ENCODE results near the gene KRT20. TPM values are rescaled to one million over a fixed set of nuclear protein-coding genes. Genes with fewer than 3 reads are reported as not detected.
A peak's percentile ranks its signal among the peaks of the same experiment; 100 is the strongest.

KRT20 gene
- total and polyA plus RNA-seq, 2 of the 4 experiments (the other 2 are of a cell fraction), result not detected

- Histone ChIP-seq H3K14ac (replicated peaks; ENCODE audit: low read depth, low read length) (0 out of 2 replicates have a peak overlapping the region, but pooled peaks have one; percentile 58), H3K56ac (ENCODE audit: extremely low read depth, insufficient read depth, low read length) (peak overlapping the region; percentile 79; the same call in 1 of the 2 replicates), H2AFZ (replicated peaks; ENCODE audit: low read length, poor library complexity) (no peak overlapping the region), H3K9ac (ENCODE audit: low read depth, low read length) (peak overlapping the region; percentile 40; the same call in 1 of the 2 replicates), H3K36me3 (ENCODE audit: control insufficient read depth, insufficient read depth, low read length) (no peaks in the 10 kb centered on the region), H4K20me1 (ENCODE audit: insufficient read depth, low read length) (no peaks in the 10 kb centered on the region), H3K23ac (ENCODE audit: low read depth, low read length) (peak overlapping the region; percentile 54; the same call in 1 of the 2 replicates), H4K8ac (ENCODE audit: low read depth in 2 of 2, low read length in 2 of 2) (peak overlapping the region; percentile 81 to 92; a peak in 3 of 4 replicates), H3K4ac (ENCODE audit: low read depth, low read length) (peak overlapping the region; percentile 93; the same call in 1 of the 2 replicates), H3K9me1 (ENCODE audit: insufficient read depth, low read length) (0 out of 2 replicates have a peak, but pooled peaks cover 8% of the 10 kb centered on the region), H3K18ac (ENCODE audit: low read depth, low read length) (peak overlapping the region; percentile 66; the same call in 1 of the 2 replicates), H3K27me3 (ENCODE audit: control insufficient read depth, insufficient read depth, low read length) (no peaks in the 10 kb centered on the region), H3K9me3 (ENCODE audit: control insufficient read depth, insufficient read depth, low read length) (no peaks in the 10 kb centered on the region), H2BK20ac (ENCODE audit: low read depth, low read length) (peak overlapping the region; percentile 96), H2BK120ac (ENCODE audit: low read depth, low read length) (peak overlapping the region; percentile 92), H2AK9ac (replicated peaks; ENCODE audit: low read depth, low read length, poor library complexity) (peak overlapping the region; percentile 61), H3K4me2 (ENCODE audit: low read depth, low read length) (peak overlapping the region; percentile 16; the same call in 1 of the 2 replicates), H4K91ac (ENCODE audit: insufficient read depth, low read depth, low read length) (peak overlapping the region; percentile 93), H3K79me1 (ENCODE audit: low read depth in 1 of 2, low read length in 2 of 2) (no peaks in the 10 kb centered on the region), H2BK15ac (ENCODE audit: low read depth, low read length) (peak overlapping the region; percentile 90; the same call in 2 of the 3 replicates), H3K27ac (ENCODE audit: insufficient read depth, low read length) (no peak overlapping the region), H3K4me3 (ENCODE audit: insufficient read depth, low read depth, low read length) (no peak overlapping the region), H4K5ac (ENCODE audit: low read depth, low read length) (no peak overlapping the region; the same call in 1 of the 2 replicates), H2BK5ac (ENCODE audit: low read depth, low read length, poor library complexity, severe bottlenecking) (peak overlapping the region; percentile 99), H3K4me1 (ENCODE audit: control insufficient read depth, insufficient read depth, low read length) (peaks cover 10% of the 10 kb centered on the region), H2AK5ac (ENCODE audit: low read depth, low read length) (peak overlapping the region; percentile 73)
- in situ Hi-C loops (cut with MboI; ENCODE audit: low sequenced_read_pairs), result loop anchor here (5.0 to 10.0 kb wide), 4 partner anchors 105 to 753 kb away; no protein-coding TSS in a partner anchor
- ChIA-PET CTCF (interaction anchor here (1.0 to 2.9 kb wide), 6 partner anchors 170 to 640 kb away, joined by 3 to 8 read pairs (median 4); no protein-coding TSS in a partner anchor), POLR2A (ENCODE audit: unreplicated experiment) (interaction anchor here (2.3 kb wide), 1 partner anchor 151 kb away, joined by 12 read pairs; the partner anchor contains the start of gene KRTAP2-3)
- dilution Hi-C loops (cut with HindIII; ENCODE audit: low sequenced_read_pairs, unreplicated experiment), result no loop called here
- BruUV-seq (replicated peaks), result no TSS peak
- WGBS, 2 experiments (ENCODE audit: extremely low coverage in 2 of 2, insufficient read length in 1 of 2), result no CpG with 5 or more reads among the region's 5 CpGs
- peak; percentile 98 for DNase-seq
- 0 out of 2 replicates have a peak, but pooled peaks have one; percentile 40 for TF ChIP-seq NFE2L2 (IDR thresholded peaks at IDR 0.05; ENCODE audit: low read depth, low read length)
- TF ChIP-seq RCOR1 (IDR thresholded peaks at IDR 0.05; ENCODE audit: insufficient replicate concordance, low read length), result no peak
- TF ChIP-seq ELK1 (IDR thresholded peaks at IDR 0.05; ENCODE audit: borderline replicate concordance, low read depth, low read length), result no peak
- TF ChIP-seq SMC3 (IDR thresholded peaks at IDR 0.05; ENCODE audit: low read depth, low read length), result peak; percentile 99
- TF ChIP-seq MAZ (IDR thresholded peaks at IDR 0.05; ENCODE audit: borderline replicate concordance, low read depth, low read length), result peak; percentile 49; the same call in 1 of the 2 replicates
- TF ChIP-seq USF2 (IDR thresholded peaks at IDR 0.05; ENCODE audit: low read depth, low read length), result peak; percentile 1; the same call in 1 of the 2 replicates
- 0 out of 2 replicates have a peak, but pooled peaks have one; percentile 53 for TF ChIP-seq POLR2A (IDR thresholded peaks at IDR 0.05; ENCODE audit: low read depth, low read length)
- peak; percentile 99 for TF ChIP-seq RAD21 (IDR thresholded peaks at IDR 0.05; ENCODE audit: low read length)
- peak; percentile 40; the same call in 1 of the 2 replicates for TF ChIP-seq CEBPB (IDR thresholded peaks at IDR 0.05; ENCODE audit: low read depth, low read length)
- no peak for TF ChIP-seq CHD1 (IDR thresholded peaks at IDR 0.05; ENCODE audit: low read depth, low read length)
- no peak for TF ChIP-seq BHLHE40 (IDR thresholded peaks at IDR 0.05; ENCODE audit: low read depth, low read length)
- TF ChIP-seq FOS (IDR thresholded peaks at IDR 0.05; ENCODE audit: low read depth, low read length), result peak; percentile 74
- peak; percentile 96 for TF ChIP-seq CTCF (conservative IDR thresholded peaks at IDR 0.05; ENCODE audit: low read depth, low read length)
- intact Hi-C loops (cut with micrococcal nuclease), result loop anchor here (1.0 to 2.0 kb wide), 10 partner anchors 53 to 757 kb away; partner anchors contain the start of gene KRTAP2-3
- peak; percentile 93 for ATAC-seq (ENCODE audit: low read depth)
Observed at GRCh38 chr17:40909351-40909750, 24.3 kb upstream of the KRT20 start.
